GM18870 (cell line): ENCODE results near the gene ITPRIPL2.

Experiments
- ATAC-seq: cut with Tn5 transposase; IDR thresholded peaks from one replicate; pipeline ENCODE4 v1.9.1; 2021; ENCODE audit warnings: moderate library complexity; ENCODE audit not compliant: unreplicated experiment

ITPRIPL2 gene

GRCh38 chr16:19139436-19140091 lies 25.8 kb downstream of the ITPRIPL2 start:
- no peak for ATAC-seq

DNA sequence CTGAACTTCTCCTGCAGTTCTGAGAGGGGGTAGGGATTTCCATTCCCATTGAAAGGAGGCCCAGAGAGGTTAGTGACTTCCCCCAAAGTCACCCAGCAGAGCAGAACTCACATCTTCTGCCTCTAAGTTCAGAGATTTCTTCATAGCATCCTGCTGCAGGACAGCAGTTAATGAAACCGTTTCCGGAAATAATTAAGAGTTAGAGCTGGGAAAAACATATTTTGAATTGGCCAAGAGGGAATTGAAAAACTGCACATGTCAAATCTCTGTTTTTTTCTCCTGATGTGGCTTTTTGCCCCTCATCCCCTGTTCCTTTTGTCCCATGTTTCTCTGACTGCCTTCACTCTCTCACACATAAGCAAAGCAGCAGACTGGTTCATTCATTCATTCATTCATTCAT lies 26.6 kb downstream of the ITPRIPL2 start:
- ATAC-seq: no peak

DNA sequence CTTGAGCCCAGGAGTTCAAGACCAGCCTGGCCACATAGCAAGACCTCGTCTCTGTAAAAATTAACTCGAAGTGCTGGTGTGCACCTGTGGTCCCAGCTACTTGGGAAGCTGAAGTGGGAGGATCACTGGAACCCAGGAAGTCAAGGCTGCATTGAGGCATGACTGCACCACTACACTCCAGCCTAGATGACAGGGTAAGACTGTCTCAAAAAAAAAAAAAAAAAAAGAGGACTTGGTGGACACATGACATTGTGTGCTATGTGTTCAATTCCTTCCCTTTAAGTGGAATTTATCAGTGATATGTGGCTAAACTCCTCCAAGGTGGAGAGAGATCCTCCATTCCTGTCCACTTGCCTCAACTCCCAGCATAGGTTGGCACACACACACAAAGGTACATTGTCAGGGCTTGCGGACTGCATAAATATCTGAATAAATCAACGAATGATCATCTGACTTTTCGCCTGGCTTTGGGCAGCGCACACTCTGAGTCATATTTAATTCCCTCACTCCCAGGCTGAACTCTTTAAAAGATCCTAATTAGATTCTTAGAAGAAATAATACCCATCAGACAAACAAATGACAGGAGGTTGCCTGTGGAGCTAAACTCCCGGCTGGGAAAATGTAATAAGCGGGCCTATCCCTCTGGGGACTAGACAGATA lies 29.3 kb downstream of the ITPRIPL2 start:
- no peak for ATAC-seq

GRCh38 chr16:19143599-19143956 lies 29.8 kb downstream of the ITPRIPL2 start:
- no peak for ATAC-seq

GRCh38 chr16:19145010-19145409 lies 31.2 kb downstream of the ITPRIPL2 start:
- ATAC-seq: no peak

GRCh38 chr16:19147126-19147525 lies 33.4 kb downstream of the ITPRIPL2 start:
- no peak for ATAC-seq

DNA sequence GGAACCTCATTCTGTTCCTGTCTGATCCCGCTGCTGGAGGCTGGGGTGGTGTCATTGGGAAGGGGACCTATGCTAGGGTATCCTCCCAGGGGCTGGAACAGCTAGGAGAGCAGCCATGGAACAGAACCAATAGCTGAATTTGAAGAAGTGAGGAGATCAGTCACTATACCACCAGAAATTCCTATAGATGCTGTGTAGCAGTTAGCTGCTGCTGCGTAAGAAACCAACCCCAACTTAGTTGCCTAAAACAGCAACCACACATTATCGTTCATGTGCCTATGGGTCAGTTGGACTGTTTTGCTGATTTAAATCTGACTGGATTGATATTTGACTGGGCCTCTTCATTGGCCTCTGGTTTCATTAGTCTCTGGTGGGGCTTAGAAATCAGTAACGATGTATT lies 33.9 kb downstream of the ITPRIPL2 start:
- no peak for ATAC-seq

DNA sequence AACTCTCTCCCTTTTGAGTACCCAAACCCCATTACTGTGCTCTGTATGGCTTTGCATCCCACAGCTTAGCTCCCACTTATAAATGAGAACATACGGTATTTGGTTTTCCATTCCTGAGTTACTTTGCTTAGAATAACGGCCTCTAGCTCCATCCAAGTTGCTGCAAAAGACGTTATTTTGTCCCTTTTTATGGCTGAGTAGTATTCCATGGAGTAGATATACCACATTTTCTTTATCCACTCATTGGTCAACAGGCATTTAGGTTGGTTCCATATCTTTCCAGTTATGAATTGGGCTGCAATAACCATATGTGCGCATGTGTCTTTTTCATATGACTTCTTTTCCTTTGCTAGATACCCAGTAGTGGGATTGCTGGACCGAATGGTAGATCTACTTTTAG lies 34.4 kb downstream of the ITPRIPL2 start:
- ATAC-seq: no peak

- ATAC-seq: no peak
Measured at GRCh38 chr16:19151310-19151709, 37.5 kb downstream of the ITPRIPL2 start.

- ATAC-seq: no peak
Measured at GRCh38 chr16:19152042-19152441, 38.3 kb downstream of the ITPRIPL2 start.

DNA sequence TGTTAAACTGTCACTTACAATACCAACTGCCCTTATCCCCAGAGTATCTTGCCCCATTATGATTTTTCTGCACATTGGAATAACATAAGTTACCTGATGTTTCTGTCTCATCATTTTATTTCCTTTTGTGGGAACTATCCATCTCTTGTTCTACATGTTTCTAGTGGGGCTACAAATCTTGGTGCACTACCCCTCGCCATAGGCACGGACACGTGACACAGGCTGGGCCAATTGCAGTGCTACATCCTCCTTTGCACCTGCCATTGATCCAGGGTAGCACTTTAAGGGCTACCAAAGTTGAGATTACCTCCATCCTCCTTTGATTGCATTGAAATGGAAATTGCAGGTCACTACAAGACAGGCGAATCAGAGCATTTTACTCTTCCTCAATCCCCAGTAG lies 40.1 kb downstream of the ITPRIPL2 start:
- ATAC-seq: no peak

DNA sequence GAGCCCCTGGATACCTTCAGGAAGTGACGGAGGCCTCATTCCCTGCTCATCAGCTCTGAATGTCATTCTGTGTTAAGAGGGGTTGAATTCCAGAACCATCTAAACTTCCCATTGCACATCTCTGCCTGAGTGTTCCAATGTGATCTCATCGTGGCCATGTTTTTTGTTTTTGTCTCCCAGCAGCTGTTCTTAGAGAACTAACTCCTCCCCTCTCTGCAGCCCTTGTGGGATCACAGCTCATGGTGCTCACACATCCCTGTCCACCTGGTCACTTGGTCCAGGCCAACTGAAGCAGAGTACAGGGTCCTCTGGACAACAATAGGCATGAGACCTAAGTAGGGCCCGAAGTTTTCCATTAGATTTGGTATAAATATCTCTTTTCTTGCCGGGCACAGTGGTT lies 48.3 kb downstream of the ITPRIPL2 start:
- no peak for ATAC-seq

GRCh38 chr16:19163215-19163614 lies 49.5 kb downstream of the ITPRIPL2 start:
- no peak for ATAC-seq

- no peak for ATAC-seq
Measured at GRCh38 chr16:19164285-19164684, 50.5 kb downstream of the ITPRIPL2 start.

- ATAC-seq: no peak
Measured at GRCh38 chr16:19165101-19165500, 51.3 kb downstream of the ITPRIPL2 start.

DNA sequence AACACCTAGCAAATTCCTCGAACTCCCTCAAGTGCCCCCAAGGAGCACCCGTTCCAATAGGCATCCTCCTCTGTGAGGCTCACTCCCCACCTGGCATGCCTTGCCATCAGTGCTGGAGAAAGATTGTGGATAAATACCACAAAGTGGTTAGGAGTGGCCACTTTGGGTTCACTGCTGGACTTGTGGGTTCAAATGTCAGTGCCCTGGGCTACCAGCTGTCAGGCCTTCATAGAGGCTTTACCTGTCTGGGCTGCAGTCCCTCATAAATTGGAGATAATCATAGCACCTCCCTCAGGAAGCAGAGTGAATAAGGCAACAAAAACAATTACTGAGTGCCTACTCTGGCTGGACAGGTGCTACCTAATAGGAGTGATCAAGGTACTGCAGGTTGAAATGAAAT lies 52.7 kb downstream of the ITPRIPL2 start:
- no peak for ATAC-seq

DNA sequence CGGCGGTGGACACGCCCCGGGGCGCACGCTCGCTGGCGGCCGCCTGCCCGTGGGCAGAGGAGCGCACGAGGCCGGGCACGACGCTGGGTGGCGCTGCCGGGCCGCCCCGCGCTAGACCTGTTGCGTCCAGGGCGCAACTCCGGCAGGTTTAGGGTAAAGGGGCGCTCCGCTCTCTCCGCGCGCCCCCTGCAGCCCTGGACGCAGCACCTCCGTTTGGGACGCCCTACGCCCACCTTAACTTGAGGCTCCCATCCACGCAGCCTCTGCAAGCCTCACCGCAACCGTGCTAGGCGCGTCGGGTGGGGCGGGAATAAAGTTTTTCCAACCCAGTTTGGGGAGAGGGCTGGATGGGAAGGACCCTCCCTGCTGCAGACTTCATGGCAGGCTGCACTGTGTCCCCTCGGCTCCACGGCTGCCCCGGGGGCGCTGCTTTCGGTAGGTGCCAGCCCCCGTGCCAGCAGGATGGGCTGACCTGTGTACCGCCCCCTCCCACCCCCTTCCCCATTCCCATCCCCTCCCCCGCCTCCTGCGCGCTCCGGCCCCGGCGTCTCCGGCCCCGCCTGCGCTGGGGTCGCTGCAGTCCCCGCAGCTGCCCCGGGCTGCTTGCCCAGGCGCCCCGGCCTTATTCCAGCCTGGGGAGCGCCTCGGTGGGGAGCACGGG lies 54.1 kb downstream of the ITPRIPL2 start, which contains the start of gene SYT17:
Gene SYT17 (plus strand): TSS at position 531 of the 661 bp plus-strand sequence. CDS start 407 bp downstream, outside the sequence.
- no peak for ATAC-seq

- ATAC-seq: no peak
Measured at GRCh38 chr16:19168371-19169081, 54.8 kb downstream of the ITPRIPL2 start.

DNA sequence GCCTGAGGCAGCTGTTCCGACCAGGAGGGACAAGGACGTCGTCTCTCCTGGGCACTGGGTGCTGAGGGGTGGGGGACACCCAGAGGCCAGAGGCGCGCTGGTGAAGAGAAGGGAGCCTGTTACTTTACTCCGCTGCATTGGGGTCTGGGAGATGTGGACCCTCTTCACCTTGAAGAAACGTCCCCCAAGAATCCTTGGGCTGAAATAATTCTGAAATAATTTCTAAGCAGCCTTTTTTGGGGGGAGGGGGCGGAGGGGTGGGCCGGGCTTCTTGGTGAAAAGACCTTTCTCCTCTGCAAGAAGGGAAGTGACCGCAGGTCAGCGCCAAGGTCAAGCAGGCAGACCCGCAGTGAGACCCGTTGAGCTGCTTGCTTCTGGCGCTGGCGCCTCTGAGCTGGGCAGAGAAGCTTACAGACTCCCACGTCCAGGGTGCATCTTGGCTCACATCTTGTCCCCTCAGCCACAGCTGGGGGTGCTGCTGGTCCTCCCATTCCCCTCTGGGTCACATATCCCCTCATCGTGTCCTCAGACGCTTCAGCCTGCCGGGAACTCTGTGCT lies 55.4 kb downstream of the ITPRIPL2 start:
- ATAC-seq: no peak

GRCh38 chr16:19170043-19170655 lies 56.4 kb downstream of the ITPRIPL2 start:
- no peak for ATAC-seq
